Hepatocyte (in vitro differentiated cells): ENCODE data around the gene MAPK8IP2. TPM values are rescaled to one million over a fixed set of nuclear protein-coding genes. Genes with fewer than 3 reads are reported as not detected.

ENCODE experiments used
- DNase-seq: peaks from one replicate; pipeline ENCODE4 v3.0.0-alpha.2; 2016; ENCODE audit warnings: low spot score
- H2AFZ ChIP-seq: fragments of 200-600 bp; sonication (generic); 2 replicates; pipeline ENCODE4 v1.6.0; 2016; ENCODE audit warnings: antibody characterized with exemption, mild to moderate bottlenecking
- H3K27ac ChIP-seq: fragments of 200-600 bp; sonication (generic); 2 replicates; pipeline ENCODE4 v1.5.1; 2016; ENCODE audit warnings: mild to moderate bottlenecking
- H3K27me3 ChIP-seq: fragments of 200-600 bp; sonication (generic); 2 replicates; pipeline ENCODE4 v1.6.1; 2016
- H3K36me3 ChIP-seq: fragments of 200-600 bp; sonication (generic); replicated peaks from 2 replicates; pipeline ENCODE4 v1.5.1; 2016; ENCODE audit warnings: low read depth; ENCODE audit not compliant: insufficient read depth
- H3K4me1 ChIP-seq: fragments of 200-600 bp; sonication (generic); 2 replicates; pipeline ENCODE4 v1.5.1; 2016; ENCODE audit warnings: mild to moderate bottlenecking, moderate library complexity; ENCODE audit not compliant: insufficient read depth
- H3K4me2 ChIP-seq: fragments of 200-600 bp; sonication (generic); 2 replicates; pipeline ENCODE4 v1.6.0; 2016
- H3K4me3 ChIP-seq: fragments of 200-600 bp; sonication (generic); 2 replicates; pipeline ENCODE4 v1.5.1; 2016; ENCODE audit warnings: mild to moderate bottlenecking
- H3K79me2 ChIP-seq: fragments of 200-600 bp; sonication (generic); 2 replicates; pipeline ENCODE4 v1.6.0; 2017; ENCODE audit warnings: mild to moderate bottlenecking
- H3K9me2 ChIP-seq: fragments of 200-600 bp; sonication (generic); replicated peaks from 2 replicates; pipeline ENCODE4 v1.6.0; 2017; ENCODE audit warnings: mild to moderate bottlenecking; ENCODE audit not compliant: insufficient read depth
- H3K9me3 ChIP-seq: fragments of 200-600 bp; sonication (generic); 2 replicates; pipeline ENCODE4 v1.5.1; 2016; ENCODE audit warnings: low read depth, mild to moderate bottlenecking
- H4K20me1 ChIP-seq: fragments of 200-600 bp; sonication (generic); 2 replicates; pipeline ENCODE4 v1.6.0; 2016; ENCODE audit warnings: mild to moderate bottlenecking; ENCODE audit not compliant: insufficient read depth, poor library complexity, severe bottlenecking
- EZH2 ChIP-seq: fragments of 200-600 bp; sonication (generic); IDR thresholded peaks from 2 replicates; pipeline ENCODE4 v1.6.1; 2016; ENCODE audit warnings: antibody characterized with exemption, mild to moderate bottlenecking, borderline replicate concordance
- EZH2phosphoT487 ChIP-seq: fragments of 200-600 bp; sonication (generic); IDR thresholded peaks from one replicate; pipeline ENCODE4 v1.6.1; 2018; ENCODE audit warnings: antibody characterized with exemption, mild to moderate bottlenecking, low read depth, moderate library complexity; ENCODE audit not compliant: unreplicated experiment, severe bottlenecking
- WGBS: methylation state at CpG from one replicate; pipeline ENCODE4 v1.1.6; 2016; ENCODE audit warnings: low lambda C conversion rate; ENCODE audit errors: missing lambda C conversion rate; 5-methylcytosine and 5-hydroxymethylcytosine counted together
- polyA plus RNA-seq: library from polyadenylated mRNA; unstranded; fragments of >200 nt; fragmentation: Nextera tagmentation; extraction: Ambion mirVana; gene quantifications from 2 replicates; pipeline ENCODE4 v1.2.1, GENCODE V29; 2016
- total RNA-seq: library from RNA; depleted of rRNA; stranded (reverse); fragments of >200 nt; gene quantifications from 2 replicates; pipeline ENCODE4 v1.2.3, GENCODE V29; 2014
- TF ChIP-seq, protein P1 (sequence below): fragments of 200-600 bp; sonication (generic); IDR thresholded peaks from 2 replicates; pipeline ENCODE4 v1.5.1; 2016; ENCODE audit warnings: antibody characterized with exemption, mild to moderate bottlenecking; ENCODE audit not compliant: poor library complexity

MAPK8IP2 gene
- total and polyA plus RNA-seq, 2 experiments from 2014 or later, result 1.6 to 4.0 TPM

DNA sequence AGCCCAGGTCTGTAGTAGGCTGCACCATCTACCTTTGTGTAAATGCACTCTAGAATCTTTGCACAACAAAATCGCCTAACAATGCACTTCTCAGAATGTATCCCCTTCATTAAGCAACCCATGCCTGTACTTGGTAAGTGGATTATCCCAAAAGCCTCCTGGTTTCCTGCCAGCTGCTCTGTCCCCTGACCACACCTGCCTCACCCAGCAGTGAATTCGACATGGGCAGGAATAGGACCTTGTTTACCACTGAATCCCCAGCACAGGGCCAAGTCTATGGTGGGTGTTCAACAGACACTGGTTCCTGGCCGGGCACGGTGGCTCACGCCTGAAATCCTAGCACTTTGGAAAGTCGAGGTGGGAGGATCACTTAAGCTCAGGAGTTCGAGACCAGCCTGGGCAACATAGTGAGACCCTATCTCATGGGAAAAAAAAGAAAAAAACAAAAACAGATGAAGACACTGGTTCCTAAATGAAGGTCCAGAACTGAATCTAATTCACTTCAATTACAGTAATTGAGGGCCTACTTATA is 32.8 kb upstream of the MAPK8IP2 start:
- no peak overlapping the region for H3K4me2 ChIP-seq
- no peaks in the 10 kb centered on the region for H4K20me1 ChIP-seq
- no peak overlapping the region for H3K27ac ChIP-seq
- H2AFZ ChIP-seq, result no peak overlapping the region
- no peaks in the 10 kb centered on the region for H3K36me3 ChIP-seq
- no peaks in the 10 kb centered on the region for H3K27me3 ChIP-seq
- H3K9me3 ChIP-seq, result no peaks in the 10 kb centered on the region
- 97% methylated on average over 7 of the region's 7 CpGs for WGBS
- TF ChIP-seq EZH2 (no peak), EZH2phosphoT487 (no peak)
- TF ChIP-seq, protein P1, sequence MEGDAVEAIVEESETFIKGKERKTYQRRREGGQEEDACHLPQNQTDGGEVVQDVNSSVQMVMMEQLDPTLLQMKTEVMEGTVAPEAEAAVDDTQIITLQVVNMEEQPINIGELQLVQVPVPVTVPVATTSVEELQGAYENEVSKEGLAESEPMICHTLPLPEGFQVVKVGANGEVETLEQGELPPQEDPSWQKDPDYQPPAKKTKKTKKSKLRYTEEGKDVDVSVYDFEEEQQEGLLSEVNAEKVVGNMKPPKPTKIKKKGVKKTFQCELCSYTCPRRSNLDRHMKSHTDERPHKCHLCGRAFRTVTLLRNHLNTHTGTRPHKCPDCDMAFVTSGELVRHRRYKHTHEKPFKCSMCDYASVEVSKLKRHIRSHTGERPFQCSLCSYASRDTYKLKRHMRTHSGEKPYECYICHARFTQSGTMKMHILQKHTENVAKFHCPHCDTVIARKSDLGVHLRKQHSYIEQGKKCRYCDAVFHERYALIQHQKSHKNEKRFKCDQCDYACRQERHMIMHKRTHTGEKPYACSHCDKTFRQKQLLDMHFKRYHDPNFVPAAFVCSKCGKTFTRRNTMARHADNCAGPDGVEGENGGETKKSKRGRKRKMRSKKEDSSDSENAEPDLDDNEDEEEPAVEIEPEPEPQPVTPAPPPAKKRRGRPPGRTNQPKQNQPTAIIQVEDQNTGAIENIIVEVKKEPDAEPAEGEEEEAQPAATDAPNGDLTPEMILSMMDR, result no peak
- H3K9me2 ChIP-seq, result no peaks in the 10 kb centered on the region
- H3K4me1 ChIP-seq, result peaks cover 12% of the 10 kb centered on the region
- H3K4me3 ChIP-seq, result no peak overlapping the region
- DNase-seq, result no peak
- H3K79me2 ChIP-seq, result no peaks in the 10 kb centered on the region

DNA sequence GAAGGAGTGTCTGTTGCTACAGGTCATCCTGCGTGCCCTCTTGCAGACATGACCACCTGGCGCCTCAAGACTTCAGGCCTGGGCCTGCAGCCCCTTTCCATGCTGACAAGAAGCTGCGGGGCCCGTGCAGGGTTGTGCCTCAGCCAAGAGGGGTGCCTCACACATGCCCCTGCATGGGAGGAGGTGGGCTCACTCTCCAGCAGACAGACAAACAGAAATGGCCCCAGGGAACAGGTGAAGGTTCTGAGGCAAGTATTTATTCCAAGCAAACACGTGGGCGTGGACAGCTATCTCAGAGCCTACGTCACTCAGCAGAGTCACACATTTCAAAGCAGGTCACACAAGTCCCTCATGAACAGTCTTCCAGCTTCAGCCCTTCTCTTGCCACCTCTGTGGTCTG is 32.0 kb upstream of the MAPK8IP2 start:
- H3K36me3 ChIP-seq, result no peaks in the 10 kb centered on the region
- H3K27ac ChIP-seq, result no peak overlapping the region
- no peak for DNase-seq
- no peak overlapping the region for H3K4me3 ChIP-seq
- 82% methylated on average over 7 of the region's 7 CpGs for WGBS
- no peak overlapping the region for H2AFZ ChIP-seq
- TF ChIP-seq, protein P1, result no peak
- TF ChIP-seq EZH2 (no peak), EZH2phosphoT487 (no peak)
- no peaks in the 10 kb centered on the region for H3K9me2 ChIP-seq
- no peak overlapping the region for H3K4me2 ChIP-seq
- H3K79me2 ChIP-seq, result no peaks in the 10 kb centered on the region
- H3K9me3 ChIP-seq, result no peaks in the 10 kb centered on the region
- H4K20me1 ChIP-seq, result no peaks in the 10 kb centered on the region
- H3K4me1 ChIP-seq, result peaks cover 8% of the 10 kb centered on the region
- H3K27me3 ChIP-seq, result no peaks in the 10 kb centered on the region

DNA sequence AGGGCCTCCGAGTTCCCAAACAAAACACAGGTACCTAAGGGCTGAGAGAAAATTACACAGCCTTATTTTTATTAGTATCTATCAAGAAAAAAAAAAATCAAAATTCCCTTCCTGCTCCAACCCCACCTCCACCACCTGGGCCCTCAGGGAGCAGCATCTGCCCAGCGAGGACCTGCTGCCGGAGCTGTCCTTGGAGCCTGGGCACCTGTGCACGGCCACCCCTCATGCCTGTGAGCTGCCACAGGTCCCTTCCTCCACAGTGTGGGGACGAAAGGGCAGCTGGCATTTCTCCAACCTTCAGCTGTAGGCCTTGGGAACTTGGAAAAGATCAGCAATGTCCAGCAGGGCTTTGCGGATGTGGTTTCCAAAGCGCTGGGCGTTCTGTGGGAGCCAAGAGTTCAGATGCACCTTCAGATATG is 31.5 kb upstream of the MAPK8IP2 start:
- DNase-seq, result peak; percentile 55
- H4K20me1 ChIP-seq, result no peaks in the 10 kb centered on the region
- H3K4me1 ChIP-seq, result peaks cover 4% of the 10 kb centered on the region
- no peaks in the 10 kb centered on the region for H3K9me2 ChIP-seq
- no peaks in the 10 kb centered on the region for H3K27me3 ChIP-seq
- no peak overlapping the region for H3K27ac ChIP-seq
- H3K9me3 ChIP-seq, result no peaks in the 10 kb centered on the region
- H3K4me2 ChIP-seq, result no peak overlapping the region
- H3K36me3 ChIP-seq, result no peaks in the 10 kb centered on the region
- WGBS, result 88% methylated on average over 8 of the region's 8 CpGs
- no peak overlapping the region for H3K4me3 ChIP-seq
- no peak overlapping the region for H2AFZ ChIP-seq
- TF ChIP-seq, protein P1, result no peak
- no peak for TF ChIP-seq EZH2
- no peak for TF ChIP-seq EZH2phosphoT487
- no peaks in the 10 kb centered on the region for H3K79me2 ChIP-seq
